Large intestine (tissue), 3 donors: ENCODE data around the gene INPP4A. TPM values are rescaled to one million over a fixed set of nuclear protein-coding genes. Genes with fewer than 3 reads are reported as not detected.

Experiments
- DNase-seq, 2 donors: peaks; one replicate each; pipeline versions ENCODE4 v3.0.0 to v3.0.0-alpha.2; 2013
- H3K27ac ChIP-seq: one replicate; pipeline ENCODE4 v1.5.1; 2013; ENCODE audit warnings: low read length
- H3K27me3 ChIP-seq: 2 replicates; pipeline ENCODE4 v1.6.1; 2013; ENCODE audit warnings: low read length; ENCODE audit not compliant: control insufficient read depth, insufficient read depth
- H3K36me3 ChIP-seq: 2 replicates; pipeline ENCODE4 v1.6.1; 2013; ENCODE audit warnings: low read length; ENCODE audit not compliant: control insufficient read depth, insufficient read depth
- H3K4me1 ChIP-seq: one replicate; pipeline ENCODE4 v1.6.1; 2013; ENCODE audit warnings: low read length; ENCODE audit not compliant: control insufficient read depth, insufficient read depth
- H3K4me3 ChIP-seq: one replicate; pipeline ENCODE4 v1.5.1; 2013; ENCODE audit warnings: low read length
- H3K9me3 ChIP-seq: one replicate; pipeline ENCODE4 v1.6.1; 2013; ENCODE audit warnings: mild to moderate bottlenecking, low read depth, low read length, moderate library complexity; ENCODE audit not compliant: control insufficient read depth
- WGBS: methylation state at CpG from one replicate; pipeline ENCODE4 v1.1.5; 2013; ENCODE audit warnings: low lambda C conversion rate; ENCODE audit not compliant: insufficient coverage; 5-methylcytosine and 5-hydroxymethylcytosine counted together
- polyA plus RNA-seq: library from polyadenylated mRNA; unstranded; fragments of 120-200 nt; gene quantifications from one replicate; pipeline ENCODE4 v1.2.1, GENCODE V29; 2013

The INPP4A gene
- polyA plus RNA-seq, 1 donor = 13.6 TPM

- Histone ChIP-seq H3K9me3 (no peaks in the 10 kb centered on the region), H3K36me3 (no peaks in the 10 kb centered on the region), H3K27ac (no peak overlapping the region), H3K4me3 (no peak overlapping the region), H3K27me3 (no peaks in the 10 kb centered on the region), H3K4me1 (no peaks in the 10 kb centered on the region)
- no peak for DNase-seq
- WGBS = no CpG with 5 or more reads among the region's 14 CpGs
Observed at GRCh38 chr2:98460573-98461497, 16.2 kb downstream of the INPP4A start.

GRCh38 chr2:98461498-98462049 lies 16.9 kb downstream of the INPP4A start:
- Histone ChIP-seq H3K4me3 (no peak overlapping the region), H3K27me3 (no peaks in the 10 kb centered on the region), H3K36me3 (no peaks in the 10 kb centered on the region), H3K27ac (no peak overlapping the region), H3K4me1 (no peaks in the 10 kb centered on the region), H3K9me3 (no peaks in the 10 kb centered on the region)
- no CpG with 5 or more reads among the region's 6 CpGs for WGBS
- no peak for DNase-seq

- no peaks in the 10 kb centered on the region for H3K27me3 ChIP-seq
- no peak for DNase-seq
- H3K4me1 ChIP-seq = no peaks in the 10 kb centered on the region
- H3K36me3 ChIP-seq = no peaks in the 10 kb centered on the region
- no peak overlapping the region for H3K27ac ChIP-seq
- H3K4me3 ChIP-seq = no peak overlapping the region
- no CpG with 5 or more reads among the region's 11 CpGs for whole genome bisulfite sequencing
- no peaks in the 10 kb centered on the region for H3K9me3 ChIP-seq
Observed at GRCh38 chr2:98463081-98463481, 18.4 kb downstream of the INPP4A start.

GRCh38 chr2:98463551-98463971 lies 18.9 kb downstream of the INPP4A start:
- 60% methylated on average over 1 of the region's 10 CpGs for WGBS
- Histone ChIP-seq H3K4me3 (no peak overlapping the region), H3K9me3 (no peaks in the 10 kb centered on the region), H3K36me3 (no peaks in the 10 kb centered on the region), H3K27me3 (no peaks in the 10 kb centered on the region), H3K27ac (no peak overlapping the region), H3K4me1 (no peaks in the 10 kb centered on the region)
- DNase-seq = no peak

- H3K36me3 ChIP-seq = no peaks in the 10 kb centered on the region
- no peak for DNase-seq
Observed at GRCh38 chr2:98463988-98464771, 19.5 kb downstream of the INPP4A start.

GRCh38 chr2:98464772-98465310 lies 20.2 kb downstream of the INPP4A start:
- WGBS = 100% methylated on average over 2 of the region's 12 CpGs

More at GRCh38 chr2:98463988-98464771, 19.5 kb downstream of the INPP4A start:
- H3K4me1 ChIP-seq = no peaks in the 10 kb centered on the region
- 71% methylated on average over 1 of the region's 10 CpGs for WGBS
- no peaks in the 10 kb centered on the region for H3K27me3 ChIP-seq
- H3K9me3 ChIP-seq = no peaks in the 10 kb centered on the region
- H3K4me3 ChIP-seq = no peak overlapping the region
- H3K27ac ChIP-seq = no peak overlapping the region

GRCh38 chr2:98465456-98466226 lies 21.0 kb downstream of the INPP4A start:
- DNase-seq = peak in 1 of 2 donors; percentile 43
- H3K4me3 ChIP-seq = no peak overlapping the region
- H3K9me3 ChIP-seq = no peaks in the 10 kb centered on the region
- no peak overlapping the region for H3K27ac ChIP-seq
- H3K4me1 ChIP-seq = no peaks in the 10 kb centered on the region
- WGBS = 67% methylated on average over 1 of the region's 11 CpGs
- H3K36me3 ChIP-seq = no peaks in the 10 kb centered on the region
- H3K27me3 ChIP-seq = no peaks in the 10 kb centered on the region

More at GRCh38 chr2:98464772-98465310, 20.2 kb downstream of the INPP4A start:
- no peak overlapping the region for H3K27ac ChIP-seq
- DNase-seq = no peak
- H3K27me3 ChIP-seq = no peaks in the 10 kb centered on the region
- H3K9me3 ChIP-seq = no peaks in the 10 kb centered on the region
- H3K4me1 ChIP-seq = no peaks in the 10 kb centered on the region
- no peak overlapping the region for H3K4me3 ChIP-seq
- H3K36me3 ChIP-seq = no peaks in the 10 kb centered on the region

- Histone ChIP-seq H3K9me3 (no peaks in the 10 kb centered on the region), H3K4me3 (no peak overlapping the region), H3K36me3 (no peaks in the 10 kb centered on the region), H3K27ac (no peak overlapping the region), H3K27me3 (no peaks in the 10 kb centered on the region), H3K4me1 (no peaks in the 10 kb centered on the region)
- WGBS = no CpG with 5 or more reads among the region's 11 CpGs
- DNase-seq = no peak
Observed at GRCh38 chr2:98467082-98467536, 22.5 kb downstream of the INPP4A start.

- H3K4me1 ChIP-seq = no peaks in the 10 kb centered on the region
Observed at GRCh38 chr2:98467652-98468051, 23.0 kb downstream of the INPP4A start.

More at GRCh38 chr2:98467652-98468051, 23.0 kb downstream of the INPP4A start:
- no peak for DNase-seq
- Histone ChIP-seq H3K27ac (no peak overlapping the region), H3K9me3 (no peaks in the 10 kb centered on the region), H3K27me3 (no peaks in the 10 kb centered on the region), H3K36me3 (no peaks in the 10 kb centered on the region), H3K4me3 (no peak overlapping the region)
- WGBS = no CpG with 5 or more reads among the region's 3 CpGs
